ENCODE data around the gene CNTNAP5. TPM values are rescaled to one million over a fixed set of nuclear protein-coding genes. Genes with fewer than 3 reads are reported as not detected.

Gene CNTNAP5
- total RNA-seq, 1 experiment from 2014 or later: 0.48 TPM

- Histone ChIP-seq H3K27me3 (ENCODE audit: insufficient read depth, low read length) (no peaks in the 10 kb centered on the region), H2AFZ (ENCODE audit: low read length) (no peak overlapping the region), H3K79me2 (ENCODE audit: insufficient read depth, low read length) (no peaks in the 10 kb centered on the region), H3K9me3 (ENCODE audit: control insufficient read depth, low read depth, low read length) (no peaks in the 10 kb centered on the region), H3K4ac (ENCODE audit: low read depth, low read length) (no peak overlapping the region), H4K5ac (ENCODE audit: insufficient read length, low read depth, low read length) (no peak overlapping the region), H3K23ac (ENCODE audit: insufficient read length, low read depth, low read length) (no peak overlapping the region), H2BK120ac (ENCODE audit: low read depth, low read length, poor library complexity, severe bottlenecking) (no peak overlapping the region), H3K4me1 (ENCODE audit: insufficient read depth, low read length) (peaks cover 7% of the 10 kb centered on the region), H4K20me1 (ENCODE audit: control insufficient read depth, insufficient read depth, insufficient read length) (no peaks in the 10 kb centered on the region), H2BK5ac (ENCODE audit: insufficient read length, low read length) (no peak overlapping the region), H3K56ac (ENCODE audit: insufficient read length, low read depth, low read length) (no peak overlapping the region), H3K14ac (ENCODE audit: insufficient read depth, low read length) (no peak overlapping the region), H3K9ac (ENCODE audit: extremely low read depth, insufficient read length, low read length) (no peak overlapping the region), H2AK5ac (ENCODE audit: insufficient read length, low read length) (no peak overlapping the region), H3T11ph (ENCODE audit: low read length) (no peak overlapping the region), H3K23me2 (ENCODE audit: insufficient read length, low read depth, low read length, poor library complexity, severe bottlenecking) (no peaks in the 10 kb centered on the region), H2BK20ac (ENCODE audit: low read depth, low read length, poor library complexity, severe bottlenecking) (no peak overlapping the region), H4K8ac (replicated peaks; ENCODE audit: insufficient read length, low read depth, low read length) (no peak overlapping the region), H3K27ac (ENCODE audit: insufficient read length, low read depth, low read length) (no peak overlapping the region), H3K79me1 (ENCODE audit: insufficient read depth, low read depth, low read length, poor library complexity, severe bottlenecking) (no peaks in the 10 kb centered on the region), H4K91ac (ENCODE audit: insufficient read length, low read depth, low read length) (no peak overlapping the region), H2BK12ac (ENCODE audit: insufficient read length, low read depth, low read length) (no peak overlapping the region), H3K18ac (ENCODE audit: insufficient read length, low read depth, low read length) (no peak overlapping the region), H2BK15ac (ENCODE audit: low read depth, low read length) (no peak overlapping the region), H3K4me2 (ENCODE audit: insufficient read depth, insufficient read length, low read length) (no peak overlapping the region)
- H3K9me3 Mint-ChIP-seq: peaks cover 0 to 3% of the 10 kb centered on the region in 2 experiments; a peak in 1 of 5 replicates
- H3K36me3 Mint-ChIP-seq (ENCODE audit: insufficient read depth in 1 of 3, low read depth in 3 of 3): peaks cover 0 to 9% (median 2%) of the 10 kb centered on the region in 3 experiments; a peak in 4 of 7 replicates
- H3K27ac Mint-ChIP-seq: no peak overlapping the region
- no peak for DNase-seq
- H3K27me3 Mint-ChIP-seq (ENCODE audit: low read depth): no peaks in the 10 kb centered on the region
- H3K4me3 Mint-ChIP-seq: no peak overlapping the region
- no CpG with 5 or more reads among the region's 2 CpGs for whole genome bisulfite sequencing (ENCODE audit: extremely low coverage, insufficient read length, low lambda C conversion rate)
- TF ChIP-seq CTCF (conservative IDR thresholded peaks at IDR 0.05): no peak
- peaks cover 37 to 39% of the 10 kb centered on the region in 2 experiments for H3K4me1 Mint-ChIP-seq
Observed at GRCh38 chr2:124323321-124323720, 298.2 kb downstream of the CNTNAP5 start.
